Parathyroid adenoma (tissue), 2 donors: ENCODE results near the gene ARFIP1.
A peak's percentile ranks its signal among the peaks of the same experiment; 100 is the strongest.

Experiments
- H2AFZ ChIP-seq: fragments of 300-600 bp; sonication (generic); one replicate; pipeline ENCODE4 v1.7.0; 2017; ENCODE audit warnings: antibody characterized with exemption, mild to moderate bottlenecking
- H3K27ac ChIP-seq: fragments of 300-600 bp; sonication (generic); one replicate; pipeline ENCODE4 v1.7.0; 2017
- H3K27me3 ChIP-seq: fragments of 300-600 bp; sonication (generic); one replicate; pipeline ENCODE4 v1.7.0; 2017; ENCODE audit warnings: low read length; ENCODE audit not compliant: control insufficient read depth, insufficient read depth
- H3K36me3 ChIP-seq: fragments of 300-600 bp; sonication (generic); one replicate; pipeline ENCODE4 v1.7.0; 2017; ENCODE audit warnings: low read length; ENCODE audit not compliant: control insufficient read depth, insufficient read depth
- H3K4me1 ChIP-seq: fragments of 300-600 bp; sonication (generic); one replicate; pipeline ENCODE4 v1.7.0; 2017; ENCODE audit warnings: control low read depth
- H3K4me2 ChIP-seq: fragments of 300-600 bp; sonication (generic); one replicate; pipeline ENCODE4 v1.7.0; 2017; ENCODE audit warnings: low read length
- H3K4me3 ChIP-seq: fragments of 300-600 bp; sonication (generic); one replicate; pipeline ENCODE4 v1.7.0; 2017; ENCODE audit warnings: low read depth, low read length
- H3K79me2 ChIP-seq: fragments of 300-600 bp; sonication (generic); one replicate; pipeline ENCODE4 v1.7.0; 2017; ENCODE audit warnings: control low read depth
- H3K9ac ChIP-seq: fragments of 300-600 bp; sonication (generic); one replicate; pipeline ENCODE4 v1.7.0; 2017; ENCODE audit warnings: mild to moderate bottlenecking
- H3K9me3 ChIP-seq: fragments of 300-600 bp; sonication (generic); one replicate; pipeline ENCODE4 v1.7.0; 2017; ENCODE audit warnings: low read length; ENCODE audit not compliant: control insufficient read depth
- CTCF ChIP-seq: fragments of 300-600 bp; sonication (generic); IDR thresholded peaks from one replicate; pipeline ENCODE4 v1.7.0; 2017; ENCODE audit warnings: antibody characterized with exemption, mild to moderate bottlenecking
- donor health status: primary hyperparathyroidism.

Gene ARFIP1

GRCh38 chr4:152735396-152735859, 44.3 kb upstream of the ARFIP1 start:
- H3K27me3 ChIP-seq = no peaks in the 10 kb centered on the region
- TF ChIP-seq CTCF = peak; percentile 31
- no peak overlapping the region for H2AFZ ChIP-seq
- H3K27ac ChIP-seq = no peak overlapping the region
- H3K4me3 ChIP-seq = no peak overlapping the region
- no peaks in the 10 kb centered on the region for H3K4me1 ChIP-seq
- H3K9me3 ChIP-seq = no peaks in the 10 kb centered on the region
- H3K36me3 ChIP-seq = no peaks in the 10 kb centered on the region
- no peak overlapping the region for H3K9ac ChIP-seq
- H3K4me2 ChIP-seq = no peak overlapping the region
- H3K79me2 ChIP-seq = no peaks in the 10 kb centered on the region

GRCh38 chr4:152735906-152736305, 43.8 kb upstream of the ARFIP1 start:
- Histone ChIP-seq H3K36me3 (no peaks in the 10 kb centered on the region), H2AFZ (no peak overlapping the region), H3K4me2 (no peak overlapping the region), H3K27me3 (no peaks in the 10 kb centered on the region), H3K27ac (no peak overlapping the region), H3K79me2 (no peaks in the 10 kb centered on the region), H3K9ac (no peak overlapping the region), H3K9me3 (no peaks in the 10 kb centered on the region), H3K4me1 (no peaks in the 10 kb centered on the region), H3K4me3 (no peak overlapping the region)
- TF ChIP-seq CTCF = no peak

- no peak overlapping the region for H2AFZ ChIP-seq
- H3K27ac ChIP-seq = no peak overlapping the region
- H3K27me3 ChIP-seq = no peaks in the 10 kb centered on the region
- H3K4me3 ChIP-seq = no peak overlapping the region
- no peaks in the 10 kb centered on the region for H3K9me3 ChIP-seq
- no peaks in the 10 kb centered on the region for H3K4me1 ChIP-seq
- no peaks in the 10 kb centered on the region for H3K79me2 ChIP-seq
- no peak for TF ChIP-seq CTCF
- H3K36me3 ChIP-seq = no peaks in the 10 kb centered on the region
- H3K9ac ChIP-seq = no peak overlapping the region
- H3K4me2 ChIP-seq = no peak overlapping the region
Observed at GRCh38 chr4:152738827-152739226, 40.9 kb upstream of the ARFIP1 start.

- H3K4me3 ChIP-seq = no peak overlapping the region
- TF ChIP-seq CTCF = no peak
Observed at GRCh38 chr4:152747444-152747843, 32.3 kb upstream of the ARFIP1 start.

GRCh38 chr4:152748619-152749018, 31.1 kb upstream of the ARFIP1 start:
- H3K27ac ChIP-seq = no peak overlapping the region
- H2AFZ ChIP-seq = no peak overlapping the region
- H3K36me3 ChIP-seq = no peaks in the 10 kb centered on the region
- no peaks in the 10 kb centered on the region for H3K27me3 ChIP-seq
- no peaks in the 10 kb centered on the region for H3K79me2 ChIP-seq
- H3K4me1 ChIP-seq = no peaks in the 10 kb centered on the region
- no peak overlapping the region for H3K9ac ChIP-seq
- no peak overlapping the region for H3K4me3 ChIP-seq
- TF ChIP-seq CTCF = no peak
- H3K9me3 ChIP-seq = no peaks in the 10 kb centered on the region
- no peak overlapping the region for H3K4me2 ChIP-seq

More at GRCh38 chr4:152747444-152747843, 32.3 kb upstream of the ARFIP1 start:
- no peaks in the 10 kb centered on the region for H3K4me1 ChIP-seq
- no peak overlapping the region for H3K27ac ChIP-seq
- no peak overlapping the region for H2AFZ ChIP-seq
- no peaks in the 10 kb centered on the region for H3K79me2 ChIP-seq
- H3K9ac ChIP-seq = no peak overlapping the region
- no peak overlapping the region for H3K4me2 ChIP-seq
- no peaks in the 10 kb centered on the region for H3K36me3 ChIP-seq
- H3K9me3 ChIP-seq = no peaks in the 10 kb centered on the region
- no peaks in the 10 kb centered on the region for H3K27me3 ChIP-seq
